HS-27A (cell line): ENCODE data around the gene CTSC.

Source experiments
- DNase-seq: peaks from one replicate; pipeline ENCODE4 v3.0.0-alpha.2; 2012; ENCODE audit warnings: low read depth, missing footprints

CTSC gene

DNA sequence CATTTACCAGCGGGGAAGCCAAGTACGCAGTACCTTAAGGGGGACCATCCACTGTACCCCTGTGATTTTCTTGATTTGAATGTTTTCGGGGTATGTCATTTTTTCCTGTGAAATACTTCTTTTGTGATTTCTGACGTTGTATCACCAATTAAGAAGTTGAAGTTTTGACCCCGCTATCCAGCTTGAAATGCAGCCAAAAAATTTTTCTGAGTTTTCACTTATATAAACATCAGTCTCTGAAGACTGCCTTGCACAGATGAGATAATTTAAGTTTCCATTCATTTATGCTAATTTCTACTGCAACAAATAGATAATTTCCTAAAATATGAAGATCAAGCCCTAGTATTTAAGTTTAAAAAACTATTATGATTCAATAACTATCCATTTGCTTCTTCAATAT lies 20.0 kb downstream of the CTSC start:
- DNase-seq, result no peak

DNA sequence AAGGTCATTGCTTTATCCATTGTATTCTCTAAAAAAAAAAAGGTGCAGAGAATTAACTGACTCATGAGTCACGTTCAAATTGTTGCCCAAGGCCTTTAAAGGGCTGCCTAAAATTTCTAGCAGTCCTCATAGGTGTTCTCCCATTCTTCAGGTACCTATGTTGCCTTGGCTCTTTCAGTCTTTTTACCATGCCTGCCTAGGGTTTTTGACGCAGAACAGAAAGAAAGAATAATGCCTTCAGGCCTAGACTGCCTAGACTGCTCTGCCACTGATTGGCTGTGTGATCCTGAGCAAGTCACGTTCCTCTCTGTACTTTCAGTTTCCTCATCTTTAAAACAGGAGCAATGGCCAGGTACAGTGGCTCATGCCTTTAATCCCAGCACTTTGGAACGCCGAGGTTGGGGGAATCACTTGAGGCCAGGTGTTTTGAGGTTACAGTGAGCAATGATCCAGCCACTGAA lies 21.5 kb downstream of the CTSC start:
- DNase-seq, result no peak

- no peak for DNase-seq
Measured at GRCh38 chr11:88315015-88315414, 22.5 kb downstream of the CTSC start.

DNA sequence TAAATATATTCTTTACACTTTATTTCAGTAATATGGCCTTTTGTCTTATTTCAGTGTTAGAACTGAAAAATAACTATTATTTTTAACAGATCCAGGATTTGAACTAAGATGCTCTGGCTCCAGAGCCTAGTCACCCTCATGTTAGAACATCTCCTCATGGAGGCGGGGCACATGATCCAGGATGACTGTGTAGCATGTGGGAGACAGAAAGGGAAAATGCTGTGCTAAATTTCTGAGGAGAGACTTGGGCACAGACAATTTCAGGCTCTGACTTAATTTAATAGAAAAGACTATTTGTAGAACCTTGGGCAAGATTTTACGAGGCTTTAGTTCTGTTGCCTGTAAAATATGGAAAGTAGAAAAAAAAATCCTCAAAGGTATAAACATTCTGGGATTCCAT lies 24.1 kb downstream of the CTSC start:
- DNase-seq, result no peak

DNA sequence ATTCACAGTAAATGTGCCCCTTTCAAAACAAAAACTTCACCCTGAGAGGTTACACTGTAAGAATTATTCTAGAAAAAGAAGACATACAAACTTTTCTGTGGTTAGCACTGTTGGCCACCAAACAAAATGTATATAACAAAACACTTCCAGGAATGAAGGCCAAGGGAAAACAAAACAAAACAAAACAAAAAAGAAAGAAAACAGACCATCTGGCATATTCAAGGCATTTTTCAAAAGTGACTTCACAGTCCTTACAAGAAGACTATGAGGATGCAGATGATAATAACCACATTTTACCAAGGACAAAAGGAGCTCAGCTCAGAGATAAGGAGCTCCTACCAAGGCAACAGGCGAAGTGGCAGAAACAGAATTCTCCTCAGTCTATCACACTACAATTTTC lies 24.9 kb downstream of the CTSC start:
- no peak for DNase-seq

- DNase-seq, result no peak
Measured at GRCh38 chr11:88310246-88310645, 27.3 kb downstream of the CTSC start.

GRCh38 chr11:88308576-88308975 lies 29.0 kb downstream of the CTSC start:
- no peak for DNase-seq

- DNase-seq, result no peak
Measured at GRCh38 chr11:88307749-88308425, 29.6 kb downstream of the CTSC start.

- no peak for DNase-seq
Measured at GRCh38 chr11:88306785-88307184, 30.8 kb downstream of the CTSC start.

DNA sequence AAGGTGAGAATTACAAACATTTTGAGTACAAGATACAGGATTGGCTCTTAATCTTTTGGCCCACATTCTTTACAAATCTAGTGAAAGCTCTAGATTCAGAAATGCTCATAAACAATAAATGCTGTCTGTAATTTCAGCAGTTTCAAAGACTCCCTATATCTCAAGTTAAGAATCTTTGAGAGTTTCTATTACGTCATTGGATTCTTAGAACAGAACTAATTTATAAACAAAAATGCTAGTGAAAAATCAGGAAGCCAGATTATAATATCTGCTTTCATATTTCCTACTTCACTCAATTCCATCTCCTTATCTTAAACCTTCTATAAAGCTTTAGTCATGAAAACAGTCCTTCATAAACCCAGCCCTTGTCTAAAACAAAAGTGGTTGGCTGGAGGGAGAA lies 32.1 kb downstream of the CTSC start:
- no peak for DNase-seq

DNA sequence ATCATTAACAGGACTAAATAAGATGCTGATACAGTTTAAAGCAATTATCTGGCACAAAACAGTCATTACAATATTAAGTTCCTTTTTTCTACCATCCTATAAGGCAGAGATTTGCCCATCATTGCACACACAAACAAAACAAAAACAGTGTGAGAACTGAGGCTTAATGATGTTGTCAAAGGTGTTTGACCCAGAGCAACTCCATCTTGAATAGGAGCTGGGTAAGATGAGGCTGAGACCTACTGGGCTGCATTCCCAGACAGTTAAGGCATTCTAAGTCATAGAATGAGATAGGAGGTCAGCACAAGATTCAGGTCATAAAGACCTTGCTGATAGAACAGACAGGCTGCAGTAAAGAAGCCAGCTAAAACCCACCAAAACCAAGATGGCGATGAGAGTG lies 33.2 kb downstream of the CTSC start:
- DNase-seq, result no peak

GRCh38 chr11:88303037-88303436 lies 34.5 kb downstream of the CTSC start:
- DNase-seq, result no peak

DNA sequence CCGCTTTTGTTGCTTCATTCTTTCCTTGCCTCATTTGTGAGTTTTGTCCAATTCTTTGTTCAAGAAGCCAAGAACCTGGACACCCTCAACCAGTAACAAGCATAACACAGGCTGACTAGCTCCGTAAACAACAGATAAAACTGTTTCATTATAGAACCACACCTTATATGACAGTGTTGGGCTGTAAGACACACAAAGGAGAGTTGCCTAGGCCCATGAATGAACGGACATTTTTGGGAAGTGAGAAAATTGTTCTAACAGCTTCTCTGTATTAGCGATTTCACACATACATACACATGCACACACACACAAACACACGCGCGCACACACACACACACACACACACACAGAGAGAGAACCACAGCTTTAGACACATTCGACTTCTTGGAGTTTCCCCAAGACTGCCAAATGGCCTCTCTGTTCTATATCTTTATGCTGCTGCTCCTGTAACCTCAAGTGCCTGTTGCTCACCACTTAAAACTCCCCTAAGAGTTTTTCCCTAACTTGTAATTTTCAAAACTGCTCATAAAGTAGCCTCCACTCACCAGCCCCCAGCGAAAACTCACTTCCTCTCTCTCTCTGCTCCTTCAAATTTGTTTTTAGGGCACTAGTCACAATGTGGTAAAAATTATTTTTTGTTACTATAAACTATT lies 35.9 kb downstream of the CTSC start:
- no peak for DNase-seq

DNA sequence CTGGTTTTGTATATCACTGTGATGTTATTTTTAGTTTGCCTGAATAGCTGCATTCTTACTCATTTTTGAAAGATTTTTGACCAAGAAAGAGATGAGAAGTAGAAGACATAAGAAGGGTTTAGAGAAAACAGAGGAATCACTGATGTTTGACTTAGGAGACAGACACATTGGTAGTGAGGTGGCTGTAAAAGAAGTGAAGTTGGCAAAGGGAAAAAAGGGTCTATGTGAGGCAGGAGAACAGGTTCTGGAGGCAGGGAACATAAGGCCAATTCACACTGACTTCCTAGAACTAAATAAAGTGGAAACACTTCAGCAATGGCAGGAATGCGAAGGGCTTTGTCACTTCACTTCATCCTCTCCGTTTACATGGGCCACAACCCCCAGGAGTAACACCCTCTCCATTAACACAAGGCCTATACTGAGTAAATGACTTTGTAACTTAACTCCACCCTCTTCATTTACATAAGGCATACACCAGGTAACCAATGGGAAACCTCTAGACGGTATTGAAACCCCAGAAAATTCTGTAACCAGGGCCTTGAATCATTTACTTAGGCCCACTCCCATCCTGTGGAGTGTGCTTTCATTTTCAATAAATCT lies 36.5 kb downstream of the CTSC start:
- no peak for DNase-seq

GRCh38 chr11:88297863-88298262 lies 39.7 kb downstream of the CTSC start:
- no peak for DNase-seq

GRCh38 chr11:88297421-88297820 lies 40.1 kb downstream of the CTSC start:
- no peak for DNase-seq

- no peak for DNase-seq
Measured at GRCh38 chr11:88295028-88295427, 42.5 kb downstream of the CTSC start.

- peak; percentile 57 for DNase-seq
Measured at GRCh38 chr11:88293931-88294330, 43.6 kb downstream of the CTSC start.

DNA sequence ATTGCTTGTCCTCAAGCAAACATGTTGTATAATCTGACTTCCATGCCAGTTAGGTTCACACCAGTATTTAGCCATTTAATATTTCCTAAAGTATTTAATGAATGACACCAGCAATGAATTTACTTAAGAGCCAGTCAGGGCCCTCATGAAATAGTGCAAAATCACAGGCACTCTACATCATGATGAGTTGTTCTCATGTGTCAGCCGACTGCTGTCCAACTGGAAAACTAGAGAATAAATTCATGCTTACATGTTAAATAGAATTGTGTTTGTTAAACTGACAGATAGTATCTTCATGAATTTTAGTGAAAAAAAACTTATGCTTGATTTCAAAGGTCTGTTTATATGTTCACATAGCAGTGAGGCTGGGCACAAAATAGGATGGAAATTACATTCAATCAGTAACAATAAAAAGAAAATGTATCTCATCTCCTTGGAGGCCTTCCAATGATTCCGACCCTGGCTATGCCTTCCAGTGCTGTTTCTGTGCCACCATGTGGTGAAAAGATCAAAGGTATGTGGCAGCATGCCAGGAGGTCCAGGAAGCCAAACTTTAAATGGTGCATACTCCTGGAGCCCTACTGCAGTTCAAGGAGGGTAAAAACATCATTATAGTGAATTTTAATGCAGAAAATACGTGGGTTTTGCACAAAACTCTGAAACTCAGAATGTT lies 45.2 kb downstream of the CTSC start:
- peak; percentile 71 for DNase-seq

DNA sequence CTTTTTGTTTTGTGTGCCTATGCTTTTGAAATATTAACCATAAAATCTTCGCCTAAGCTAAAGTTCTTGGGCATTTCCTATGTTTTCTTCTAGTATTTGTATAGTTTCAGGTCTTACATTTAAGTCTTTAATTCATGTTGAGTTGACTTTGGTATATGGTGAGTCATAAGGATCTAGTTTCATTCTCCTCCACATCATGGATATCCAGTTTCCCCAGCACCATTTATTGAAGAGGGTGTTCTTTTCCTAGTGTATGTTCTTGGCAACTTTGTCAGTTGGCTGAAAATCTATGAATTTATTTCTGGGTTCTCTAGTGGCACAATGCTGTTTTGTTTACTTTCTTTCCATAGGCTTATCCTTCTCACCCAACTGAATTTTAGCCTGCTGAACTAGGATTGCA lies 49.0 kb downstream of the CTSC start:
- no peak for DNase-seq

DNA sequence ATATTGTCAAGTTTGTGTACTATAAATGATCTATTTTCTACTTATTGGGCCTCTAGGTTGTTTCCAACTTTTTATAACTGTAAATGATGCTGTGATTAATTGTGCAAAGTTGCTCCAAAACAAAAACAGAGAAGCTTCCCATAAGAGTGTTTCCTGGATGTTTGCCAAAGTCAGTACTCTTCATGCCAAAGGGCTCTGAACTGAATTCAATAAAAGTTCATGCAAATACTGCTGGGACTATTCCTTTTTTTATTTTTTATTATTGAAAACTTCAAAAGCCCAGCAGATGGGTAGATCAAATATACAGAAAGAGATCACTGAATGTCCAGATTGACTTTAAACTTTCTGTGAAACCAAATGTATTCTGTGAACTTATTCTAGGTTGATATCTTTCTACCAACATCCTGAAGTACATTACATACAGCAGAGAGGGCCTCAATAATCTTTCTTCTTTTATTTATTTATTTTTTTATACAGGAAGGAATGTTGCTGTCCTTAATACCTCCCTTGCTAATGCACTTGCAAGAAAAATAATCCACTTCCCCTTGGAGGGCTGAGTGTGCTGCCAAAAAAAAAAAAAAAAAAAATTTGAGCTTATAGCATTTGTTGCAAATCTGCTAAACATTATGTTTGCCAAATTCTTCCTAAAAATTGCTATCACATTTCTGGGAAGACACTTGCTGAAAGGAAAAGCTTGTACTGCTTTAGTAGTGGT lies 53.0 kb downstream of the CTSC start:
- DNase-seq, result no peak

DNA sequence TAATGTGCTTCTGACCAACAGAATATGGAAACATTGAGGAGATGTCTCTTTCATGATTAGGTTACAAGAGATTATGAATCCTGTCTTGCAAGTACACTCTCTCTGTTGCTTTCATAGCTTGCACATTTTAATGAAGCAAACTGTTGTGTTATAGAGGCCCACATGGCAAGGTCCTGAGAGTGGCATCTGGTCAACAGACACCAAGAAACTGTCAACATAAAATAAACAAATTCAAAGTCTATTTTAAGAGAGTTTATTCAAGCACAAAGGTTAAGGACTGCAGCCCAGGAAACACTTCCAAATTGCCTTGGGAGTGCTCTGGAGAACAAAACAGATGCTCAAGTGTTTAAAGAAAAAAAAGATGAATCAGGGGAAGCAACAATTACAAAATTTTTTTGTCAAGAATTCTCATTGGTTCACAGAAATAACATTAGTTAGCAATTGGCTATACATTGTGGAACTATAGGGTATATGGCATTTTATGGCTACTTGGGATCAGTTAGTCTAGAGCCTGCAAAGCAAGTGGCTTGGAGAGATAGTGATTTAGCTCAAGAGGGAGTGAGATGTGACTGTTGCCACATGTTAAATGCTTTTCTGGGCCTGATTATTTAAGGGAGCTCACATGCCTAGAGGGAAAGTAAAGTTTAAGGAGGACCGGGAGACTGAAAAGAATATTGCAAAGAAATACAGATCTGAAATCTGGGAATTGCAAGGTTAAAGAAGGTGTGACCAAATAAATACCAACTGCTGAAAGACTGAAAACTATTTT lies 54.6 kb downstream of the CTSC start:
- DNase-seq, result no peak
